Prostate gland (tissue), 2 donors: ENCODE results near the gene WBP4. TPM values are rescaled to one million over a fixed set of nuclear protein-coding genes. Genes with fewer than 3 reads are reported as not detected.
"Not testable (repeated sequence)": the region's sequence is repeated elsewhere in the genome, so short reads cannot be mapped to it uniquely, and the experiment has no call there.

ENCODE experiments used
- DNase-seq: peaks from one replicate; pipeline ENCODE4 v3.0.0-alpha.2; 2019; ENCODE audit warnings: low spot score
- H3K27ac ChIP-seq, 2 donors: fragments of 200-600 bp; sonication (generic); 2 replicates each; pipeline ENCODE4 v1.5.1; 2017 to 2019
- H3K27me3 ChIP-seq: fragments of 200-600 bp; sonication (generic); replicated peaks from 2 replicates; pipeline ENCODE4 v1.5.1; 2019; ENCODE audit not compliant: insufficient read depth
- H3K36me3 ChIP-seq, 2 donors: fragments of 200-600 bp; sonication (generic); 1 replicate in 1 of 2; 2 replicates in 1 of 2; pipeline versions ENCODE4 v1.5.1 to v1.8.1; 2017 to 2019
- H3K4me1 ChIP-seq: fragments of 200-600 bp; sonication (generic); replicated peaks from 2 replicates; pipeline ENCODE4 v1.5.1; 2019
- H3K4me3 ChIP-seq, 2 donors: fragments of 200-600 bp; sonication (generic); 2 replicates each; pipeline ENCODE4 v1.5.1; 2017 to 2019
- H3K9me3 ChIP-seq: fragments of 200-600 bp; sonication (generic); 2 replicates; pipeline ENCODE4 v1.5.1; 2017
- POLR2A ChIP-seq: fragments of 450-650 bp; IDR thresholded peaks from one replicate; pipeline ENCODE4 v1.6.1; 2016; ENCODE audit warnings: antibody characterized with exemption, mild to moderate bottlenecking
- POLR2AphosphoS5 ChIP-seq: sonication (generic); formaldehyde crosslinking; IDR thresholded peaks from one replicate; pipeline ENCODE4 v1.6.1; 2017; ENCODE audit warnings: antibody characterized with exemption
- WGBS: methylation state at CpG from one replicate; pipeline ENCODE4 v1.1.5; 2018; 5-methylcytosine and 5-hydroxymethylcytosine counted together
- intact Hi-C: fragments of 100-400 bp; cut with DNase I; formaldehyde crosslinking; loops from one replicate; pipeline ENCODE4 v1.14.2; 2022
- total RNA-seq, 2 donors: library from RNA; depleted of rRNA; stranded (reverse); fragments of >200 nt; gene quantifications; one replicate each; pipeline ENCODE4 v1.1.0, GENCODE V29; 2016
- TF ChIP-seq, protein P1 (sequence below), 4 experiments: fragments of 200-600 bp in 2 of 4; fragments of 450-650 bp in 2 of 4; sonication (generic) in 2 of 4; IDR thresholded peaks; 1 replicate in 3 of 4; 2 replicates in 1 of 4; pipeline ENCODE4 v1.5.1; 2016 to 2019; ENCODE audit warnings: antibody characterized with exemption in 4 of 4, mild to moderate bottlenecking in 2 of 4, moderate library complexity in 2 of 4

The WBP4 gene
- total RNA-seq, 2 donors from 2014 or later, result 13.3 to 14.1 TPM

DNA sequence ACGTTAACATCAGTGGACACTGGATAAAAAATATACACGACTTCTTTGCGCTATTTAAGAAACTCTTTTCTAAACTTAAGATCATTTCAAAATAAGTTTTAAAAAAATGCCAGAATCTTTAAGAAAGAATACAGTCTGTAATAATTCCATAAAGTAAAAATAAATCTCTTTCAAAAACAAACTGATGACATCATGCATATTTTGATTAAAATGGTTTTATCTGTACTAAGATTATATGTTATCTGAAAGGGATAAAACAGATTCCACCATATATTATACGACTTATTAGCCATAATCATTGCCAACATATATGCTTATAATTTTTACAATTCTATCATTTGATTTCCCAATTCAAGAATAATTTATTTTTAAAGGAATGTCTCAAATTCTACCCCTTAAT is 26.9 kb upstream of the WBP4 start:
- H3K9me3 ChIP-seq, result no peaks in the 10 kb centered on the region
- intact Hi-C loops, result no loop called here
- no peaks in the 10 kb centered on the region for H3K4me1 ChIP-seq
- WGBS, result 93% methylated on average over 4 of the region's 4 CpGs
- H3K4me3 ChIP-seq, result no peak overlapping the region
- no peak for DNase-seq
- TF ChIP-seq POLR2A, result no peak
- no peaks in the 10 kb centered on the region for H3K36me3 ChIP-seq
- H3K27ac ChIP-seq, result no peak overlapping the region
- H3K27me3 ChIP-seq, result no peaks in the 10 kb centered on the region

GRCh38 chr13:41034881-41035280 is 26.4 kb upstream of the WBP4 start:
- DNase-seq, result no peak
- Histone ChIP-seq H3K4me3 (no peak overlapping the region), H3K27me3 (no peaks in the 10 kb centered on the region), H3K27ac (no peak overlapping the region), H3K4me1 (no peaks in the 10 kb centered on the region), H3K9me3 (no peaks in the 10 kb centered on the region), H3K36me3 (no peaks in the 10 kb centered on the region)
- TF ChIP-seq, protein P1, sequence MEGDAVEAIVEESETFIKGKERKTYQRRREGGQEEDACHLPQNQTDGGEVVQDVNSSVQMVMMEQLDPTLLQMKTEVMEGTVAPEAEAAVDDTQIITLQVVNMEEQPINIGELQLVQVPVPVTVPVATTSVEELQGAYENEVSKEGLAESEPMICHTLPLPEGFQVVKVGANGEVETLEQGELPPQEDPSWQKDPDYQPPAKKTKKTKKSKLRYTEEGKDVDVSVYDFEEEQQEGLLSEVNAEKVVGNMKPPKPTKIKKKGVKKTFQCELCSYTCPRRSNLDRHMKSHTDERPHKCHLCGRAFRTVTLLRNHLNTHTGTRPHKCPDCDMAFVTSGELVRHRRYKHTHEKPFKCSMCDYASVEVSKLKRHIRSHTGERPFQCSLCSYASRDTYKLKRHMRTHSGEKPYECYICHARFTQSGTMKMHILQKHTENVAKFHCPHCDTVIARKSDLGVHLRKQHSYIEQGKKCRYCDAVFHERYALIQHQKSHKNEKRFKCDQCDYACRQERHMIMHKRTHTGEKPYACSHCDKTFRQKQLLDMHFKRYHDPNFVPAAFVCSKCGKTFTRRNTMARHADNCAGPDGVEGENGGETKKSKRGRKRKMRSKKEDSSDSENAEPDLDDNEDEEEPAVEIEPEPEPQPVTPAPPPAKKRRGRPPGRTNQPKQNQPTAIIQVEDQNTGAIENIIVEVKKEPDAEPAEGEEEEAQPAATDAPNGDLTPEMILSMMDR (IDR thresholded peaks at IDR 0.05), result no peak
- TF ChIP-seq POLR2A, result no peak
- no peak for TF ChIP-seq POLR2AphosphoS5
- WGBS, result 88% methylated on average over 5 of the region's 5 CpGs
- intact Hi-C loops, result no loop called here

DNA sequence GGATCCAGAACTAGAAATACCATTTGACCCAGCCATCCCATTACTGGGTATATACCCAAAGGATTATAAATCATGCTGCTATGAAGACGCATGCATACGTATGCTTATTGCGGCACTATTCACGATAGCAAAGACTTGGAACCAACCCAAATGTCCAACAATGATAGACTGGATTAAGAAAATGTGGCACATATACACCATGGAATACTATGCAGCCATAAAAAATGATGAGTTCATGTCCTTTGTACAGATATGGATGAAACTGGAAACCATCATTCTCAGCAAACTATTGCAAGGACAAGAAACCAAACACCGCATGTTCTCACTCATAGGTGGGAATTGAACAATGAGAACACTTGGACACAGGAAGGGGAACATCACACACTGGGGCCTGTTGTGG is 24.8 kb upstream of the WBP4 start:
- WGBS, result 95% methylated on average over 5 of the region's 5 CpGs
- intact Hi-C loops, result not testable (repeated sequence)

GRCh38 chr13:41039746-41040145 is 21.6 kb upstream of the WBP4 start:
- Histone ChIP-seq H3K4me1 (no peaks in the 10 kb centered on the region), H3K27me3 (no peaks in the 10 kb centered on the region), H3K36me3 (no peaks in the 10 kb centered on the region), H3K4me3 (no peak overlapping the region), H3K9me3 (no peaks in the 10 kb centered on the region), H3K27ac (no peak overlapping the region)
- intact Hi-C loops, result no loop called here
- DNase-seq, result no peak
- TF ChIP-seq POLR2AphosphoS5 (no peak), POLR2A (no peak)
- TF ChIP-seq, protein P1 (IDR thresholded peaks at IDR 0.05), result no peak

More for the DNA sequence above, 24.8 kb upstream of the WBP4 start:
- DNase-seq, H3K27me3 ChIP-seq, H3K4me1 ChIP-seq, H3K4me3 ChIP-seq, H3K36me3 ChIP-seq, H3K27ac ChIP-seq, H3K9me3 ChIP-seq: not testable (repeated sequence)

DNA sequence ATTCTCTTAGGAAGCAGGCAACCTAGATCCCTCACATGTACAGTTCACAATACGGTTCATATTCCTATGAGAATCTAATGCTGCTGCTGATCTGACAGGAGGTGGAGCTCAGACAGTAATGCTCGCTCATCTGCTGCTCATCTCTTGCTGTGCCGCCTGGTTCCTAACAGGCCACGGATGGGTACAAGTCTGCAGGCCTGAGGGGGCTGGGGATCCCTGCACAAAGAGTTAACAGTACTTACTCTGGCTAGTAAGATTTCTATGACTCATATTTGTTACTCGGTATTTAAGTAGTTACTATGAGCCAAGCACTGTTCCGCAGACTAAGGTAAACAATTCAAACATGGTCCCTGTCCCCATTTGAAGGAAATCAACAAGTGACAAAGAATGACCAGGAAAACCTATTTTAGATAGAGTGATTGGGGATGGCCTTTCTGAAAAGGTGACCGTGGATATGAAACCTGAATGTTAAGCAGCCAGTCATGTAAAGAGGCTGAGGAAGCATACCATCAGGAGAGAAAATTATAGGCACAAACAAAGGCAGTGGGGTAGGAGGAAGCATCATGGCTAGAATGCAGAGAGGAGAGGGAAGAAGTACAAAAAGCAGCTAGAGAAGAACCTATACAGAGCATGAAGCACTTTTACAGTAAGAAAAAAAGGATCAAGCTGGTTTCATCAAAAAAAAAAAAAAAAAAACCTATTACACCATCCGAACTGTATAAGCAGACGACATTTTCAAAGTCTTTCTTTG is 20.6 kb upstream of the WBP4 start:
- no peak for DNase-seq
- intact Hi-C loops, result no loop called here
- Histone ChIP-seq H3K27me3 (no peaks in the 10 kb centered on the region), H3K4me1 (no peaks in the 10 kb centered on the region), H3K36me3 (no peaks in the 10 kb centered on the region), H3K9me3 (no peaks in the 10 kb centered on the region), H3K27ac (no peak overlapping the region), H3K4me3 (no peak overlapping the region)
- 77% methylated on average over 9 of the region's 9 CpGs for WGBS
- TF ChIP-seq POLR2AphosphoS5 (no peak), POLR2A (no peak)
- TF ChIP-seq, protein P1 (IDR thresholded peaks at IDR 0.05), result no peak

- H3K36me3 ChIP-seq, DNase-seq, H3K27ac ChIP-seq, intact Hi-C loops, H3K9me3 ChIP-seq, H3K4me1 ChIP-seq, H3K27me3 ChIP-seq, H3K4me3 ChIP-seq: not testable (repeated sequence)
- WGBS, result 92% methylated on average over 4 of the region's 4 CpGs
Measured at GRCh38 chr13:41042419-41042818, 18.9 kb upstream of the WBP4 start.
